M059J (cell line): ENCODE measurements around the gene IL6. TPM values are rescaled to one million over a fixed set of nuclear protein-coding genes. Genes with fewer than 3 reads are reported as not detected.
"Not testable (repeated sequence)": the region's sequence is repeated elsewhere in the genome, so short reads cannot be mapped to it uniquely, and the experiment has no call there.

Experiments used
- DNase-seq: peaks from one replicate; pipeline ENCODE4 v3.0.0-alpha.2; 2012; ENCODE audit warnings: low read depth
- total RNA-seq: library from RNA; depleted of rRNA; stranded (reverse); fragments of >200 nt; shearing (Covaris generic); gene quantifications from 2 replicates; pipeline ENCODE4 v1.2.3, GENCODE V29; 2014; rRNA removed

IL6 gene
- 9.4 and 14.2 TPM in 2 replicates for total RNA-seq

DNA sequence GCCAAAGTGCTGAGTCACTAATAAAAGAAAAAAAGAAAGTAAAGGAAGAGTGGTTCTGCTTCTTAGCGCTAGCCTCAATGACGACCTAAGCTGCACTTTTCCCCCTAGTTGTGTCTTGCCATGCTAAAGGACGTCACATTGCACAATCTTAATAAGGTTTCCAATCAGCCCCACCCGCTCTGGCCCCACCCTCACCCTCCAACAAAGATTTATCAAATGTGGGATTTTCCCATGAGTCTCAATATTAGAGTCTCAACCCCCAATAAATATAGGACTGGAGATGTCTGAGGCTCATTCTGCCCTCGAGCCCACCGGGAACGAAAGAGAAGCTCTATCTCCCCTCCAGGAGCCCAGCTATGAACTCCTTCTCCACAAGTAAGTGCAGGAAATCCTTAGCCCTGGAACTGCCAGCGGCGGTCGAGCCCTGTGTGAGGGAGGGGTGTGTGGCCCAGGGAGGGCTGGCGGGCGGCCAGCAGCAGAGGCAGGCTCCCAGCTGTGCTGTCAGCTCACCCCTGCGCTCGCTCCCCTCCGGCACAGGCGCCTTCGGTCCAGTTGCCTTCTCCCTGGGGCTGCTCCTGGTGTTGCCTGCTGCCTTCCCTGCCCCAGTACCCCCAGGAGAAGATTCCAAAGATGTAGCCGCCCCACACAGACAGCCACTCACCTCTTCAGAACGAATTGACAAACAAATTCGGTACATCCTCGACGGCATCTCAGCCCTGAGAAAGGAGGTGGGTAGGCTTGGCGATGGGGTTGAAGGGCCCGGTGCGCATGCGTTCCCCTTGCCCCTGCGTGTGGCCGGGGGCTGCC lies at the start of gene IL6:
IL6 (plus strand) TSS at position 294 of the 807 bp plus-strand sequence; CDS start at position 357, 63 bp downstream.
- DNase-seq = peak; percentile 97

GRCh38 chr7:22677263-22677662 lies 49.7 kb upstream of the IL6 start:
- DNase-seq = not testable (repeated sequence)

DNA sequence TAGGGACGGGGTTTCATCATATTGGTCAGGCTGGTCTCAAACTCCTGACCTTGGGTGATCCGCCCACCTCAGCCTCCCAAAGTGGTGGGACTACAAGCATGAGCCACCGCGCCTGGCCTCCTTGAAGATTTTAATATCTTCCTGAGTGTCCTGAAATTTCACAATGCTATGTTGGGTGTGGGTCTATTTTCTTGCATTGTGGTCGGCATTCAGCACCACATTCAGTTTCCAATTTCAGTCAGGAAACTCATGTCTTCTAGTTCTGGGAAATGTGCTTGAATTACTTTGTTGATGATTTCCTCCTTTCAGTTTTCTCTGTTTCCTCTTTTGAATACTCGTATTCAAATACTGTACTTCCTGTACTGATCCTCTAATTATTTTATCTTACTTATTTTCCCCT lies 49.3 kb upstream of the IL6 start:
- DNase-seq = no peak

DNA sequence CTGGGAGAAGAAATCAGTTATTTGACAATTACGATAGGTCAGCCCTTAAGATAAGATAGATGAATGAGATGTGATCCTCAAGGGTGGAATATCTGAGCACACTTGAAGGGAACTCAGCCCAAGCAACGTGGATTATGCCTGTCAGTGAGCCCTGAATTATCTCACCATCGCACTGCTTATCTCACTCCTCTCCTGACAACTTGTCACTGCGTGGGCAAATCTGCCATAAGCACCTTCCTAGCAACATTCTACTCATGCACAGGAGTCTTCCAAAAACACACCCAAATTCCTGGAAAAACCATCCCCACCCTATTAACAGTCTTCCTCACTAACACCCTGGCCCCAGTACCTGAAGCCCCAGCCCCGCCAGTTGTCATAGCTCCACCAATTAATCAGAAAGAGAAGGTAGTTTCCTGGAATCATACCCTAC lies 46.5 kb upstream of the IL6 start:
- no peak for DNase-seq

GRCh38 chr7:22681312-22681711 lies 45.7 kb upstream of the IL6 start:
- DNase-seq = no peak

- DNase-seq = no peak
Measured at GRCh38 chr7:22681852-22682657, 44.9 kb upstream of the IL6 start.

GRCh38 chr7:22683379-22683778 lies 43.6 kb upstream of the IL6 start:
- no peak for DNase-seq

DNA sequence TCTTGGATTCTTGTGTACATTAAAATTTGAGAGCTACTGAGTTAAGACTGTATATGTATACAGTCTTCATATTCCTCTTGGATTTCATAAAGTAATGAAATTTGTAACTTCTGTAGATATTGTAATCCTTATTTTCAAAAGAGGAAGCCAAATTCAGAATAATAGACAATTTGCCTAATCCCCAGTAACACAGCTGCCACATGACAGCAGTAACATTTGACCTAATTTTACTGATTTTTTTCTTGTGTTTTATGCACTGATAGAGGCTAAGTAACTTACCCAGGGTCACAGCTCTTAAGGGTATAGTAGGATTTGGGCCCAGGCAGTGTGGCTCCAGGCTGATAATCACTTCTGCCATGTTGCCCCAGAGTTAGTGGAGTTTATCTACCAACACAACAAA lies 40.4 kb upstream of the IL6 start:
- no peak for DNase-seq

- no peak for DNase-seq
Measured at GRCh38 chr7:22688084-22688483, 38.9 kb upstream of the IL6 start.

DNA sequence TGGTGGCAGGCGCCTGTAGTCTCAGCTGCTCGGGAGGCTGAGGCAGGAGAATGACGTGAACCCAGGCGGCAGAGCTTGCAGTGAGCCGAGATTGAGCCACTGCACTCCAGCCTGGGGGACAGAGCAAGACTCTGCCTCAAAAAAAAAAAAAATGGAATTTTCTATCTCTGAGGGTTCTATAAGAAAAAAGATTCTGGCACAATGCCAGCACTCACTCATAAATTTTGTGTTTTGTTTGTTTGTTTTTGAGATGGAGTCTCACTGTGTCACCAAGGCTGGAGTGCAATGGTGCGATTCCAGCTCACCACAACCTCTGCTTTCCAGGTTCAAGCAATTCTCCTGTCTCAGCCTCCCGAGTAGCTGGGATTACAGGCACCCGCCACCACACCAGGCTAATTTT lies 38.1 kb upstream of the IL6 start:
- not testable (repeated sequence) for DNase-seq

DNA sequence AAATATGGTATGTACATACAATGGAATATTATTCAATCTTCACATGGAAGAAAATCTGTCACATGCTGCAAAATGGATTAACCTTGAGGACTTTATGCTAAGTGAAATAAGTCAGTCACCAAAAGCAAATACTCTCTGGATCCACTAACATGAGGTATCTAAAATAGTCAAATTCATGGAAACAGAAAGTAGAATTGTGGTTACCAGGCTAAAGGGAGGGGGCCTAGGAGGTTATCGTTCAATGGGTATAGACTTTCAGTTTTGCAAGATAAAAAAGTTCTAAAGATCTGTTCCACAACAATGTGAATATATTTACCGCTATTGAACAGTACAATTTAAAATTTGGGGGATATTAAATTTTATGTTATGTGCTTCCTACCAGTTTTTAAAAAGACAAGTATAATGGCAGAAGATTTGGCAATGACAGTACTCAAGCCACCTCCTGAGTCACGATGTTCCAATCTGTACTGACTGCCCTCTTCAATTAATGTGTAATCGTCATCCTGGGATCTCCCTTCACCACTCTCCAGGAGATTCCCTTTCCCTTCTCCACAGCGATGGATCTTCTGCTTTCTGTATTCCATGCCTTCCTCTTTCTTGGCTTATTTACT lies 32.3 kb upstream of the IL6 start:
- DNase-seq = no peak

- no peak for DNase-seq
Measured at GRCh38 chr7:22695476-22696132, 31.4 kb upstream of the IL6 start.

GRCh38 chr7:22696541-22697228 lies 30.3 kb upstream of the IL6 start:
- peak; percentile 71 for DNase-seq

DNA sequence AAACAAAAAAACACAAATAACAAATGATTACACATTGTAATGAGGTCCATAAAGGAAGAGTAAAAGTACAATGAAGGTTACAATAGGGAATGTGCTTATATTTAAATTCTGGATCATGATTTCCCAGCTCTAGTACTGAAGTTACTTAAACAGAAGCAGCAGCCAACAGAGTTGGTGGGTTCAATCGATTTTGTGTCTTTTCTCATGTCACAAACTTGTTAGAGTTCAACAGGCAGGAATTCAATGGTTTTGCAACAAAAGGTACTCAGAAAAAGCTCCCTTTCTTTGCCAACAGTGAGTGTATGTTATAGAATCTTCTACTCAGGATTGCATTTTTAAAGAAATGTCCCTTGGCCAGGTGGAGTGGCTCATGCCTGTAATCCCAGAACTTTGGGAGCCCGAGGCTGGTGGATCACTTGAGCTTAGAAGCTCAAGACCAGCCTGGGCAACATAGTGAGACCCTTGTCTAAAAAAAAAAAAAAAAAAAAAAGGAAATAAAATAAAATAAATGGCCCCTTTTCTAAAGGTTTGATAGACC lies 29.6 kb upstream of the IL6 start:
- DNase-seq = no peak

GRCh38 chr7:22697876-22698606 lies 29.0 kb upstream of the IL6 start:
- no peak for DNase-seq

DNA sequence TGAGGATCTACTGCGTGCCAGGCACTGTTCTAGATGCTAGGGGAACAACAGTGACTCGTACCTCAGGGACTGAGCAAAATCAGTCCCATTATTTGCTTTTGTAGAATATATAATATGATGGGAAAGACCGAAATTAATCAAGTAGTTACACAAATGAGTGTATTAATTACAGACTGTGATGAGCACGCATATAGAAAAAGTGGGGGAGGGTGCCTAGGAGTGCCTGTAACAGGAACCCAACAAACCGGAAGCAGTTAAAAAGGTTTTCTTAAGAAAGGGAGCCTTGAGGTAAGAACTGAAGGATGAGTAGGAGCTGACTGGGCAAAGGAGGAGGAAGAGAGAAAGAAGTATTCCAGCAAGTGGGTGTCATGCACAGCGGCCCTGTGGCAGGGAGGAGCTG lies 28.2 kb upstream of the IL6 start:
- DNase-seq = no peak

GRCh38 chr7:22700559-22701002 lies 26.4 kb upstream of the IL6 start:
- DNase-seq = peak; percentile 50

- DNase-seq = no peak
Measured at GRCh38 chr7:22702516-22702915, 24.5 kb upstream of the IL6 start.

GRCh38 chr7:22703107-22703855 lies 23.7 kb upstream of the IL6 start:
- DNase-seq = peak; percentile 33
